H9 (cell line): ENCODE data around the gene BASP1. TPM values are rescaled to one million over a fixed set of nuclear protein-coding genes. Genes with fewer than 3 reads are reported as not detected.

Source experiments
- DNase-seq: peaks from one replicate; pipeline ENCODE4 v3.0.0-alpha.2; 2017
- H2AFZ ChIP-seq: one replicate; pipeline ENCODE4 v1.6.1; 2013; ENCODE audit warnings: mild to moderate bottlenecking, low read length, control low read depth, moderate library complexity
- H2AK5ac ChIP-seq: 2 replicates; pipeline ENCODE4 v1.6.1; 2013; ENCODE audit warnings: low read length, control low read depth, mixed read lengths; ENCODE audit not compliant: insufficient read length
- H2BK120ac ChIP-seq: one replicate; pipeline ENCODE4 v1.6.1; 2013; ENCODE audit warnings: low read depth, mild to moderate bottlenecking, low read length, control low read depth, inconsistent platforms; ENCODE audit not compliant: poor library complexity, severe bottlenecking
- H2BK12ac ChIP-seq: 2 replicates; pipeline ENCODE4 v1.6.1; 2013; ENCODE audit warnings: low read length, control low read depth, mixed read lengths, low read depth; ENCODE audit not compliant: insufficient read length
- H2BK15ac ChIP-seq: 2 replicates; pipeline ENCODE4 v1.6.1; 2013; ENCODE audit warnings: low read depth, low read length, control low read depth
- H2BK20ac ChIP-seq: one replicate; pipeline ENCODE4 v1.6.1; 2013; ENCODE audit warnings: low read depth, mild to moderate bottlenecking, low read length, control low read depth, inconsistent platforms; ENCODE audit not compliant: poor library complexity, severe bottlenecking
- H2BK5ac ChIP-seq: 2 replicates; pipeline ENCODE4 v1.6.1; 2013; ENCODE audit warnings: low read length, control low read depth, mixed read lengths; ENCODE audit not compliant: insufficient read length
- H3K14ac ChIP-seq: 2 replicates; pipeline ENCODE4 v1.6.1; 2013; ENCODE audit warnings: low read length, control low read depth; ENCODE audit not compliant: insufficient read depth
- H3K18ac ChIP-seq: 2 replicates; pipeline ENCODE4 v1.6.1; 2013; ENCODE audit warnings: low read depth, mild to moderate bottlenecking, mixed read lengths, low read length, control low read depth; ENCODE audit not compliant: insufficient read length
- H3K23ac ChIP-seq: 2 replicates; pipeline ENCODE4 v1.6.1; 2013; ENCODE audit warnings: low read length, control low read depth, mixed read lengths, low read depth; ENCODE audit not compliant: insufficient read length
- H3K23me2 ChIP-seq: 2 replicates; pipeline ENCODE4 v1.6.1; 2013; ENCODE audit warnings: low read depth, mild to moderate bottlenecking, mixed read lengths, low read length, control low read depth; ENCODE audit not compliant: insufficient read length, poor library complexity, severe bottlenecking
- H3K27ac ChIP-seq: 2 replicates; pipeline ENCODE4 v1.5.1; 2013; ENCODE audit warnings: low read length, control low read depth, mixed read lengths, low read depth; ENCODE audit not compliant: insufficient read length
- H3K27me3 ChIP-seq: 2 replicates; pipeline ENCODE4 v1.6.1; 2013; ENCODE audit warnings: low read length, control low read depth, inconsistent platforms; ENCODE audit not compliant: insufficient read depth
- H3K4ac ChIP-seq: 2 replicates; pipeline ENCODE4 v1.6.1; 2013; ENCODE audit warnings: low read depth, mild to moderate bottlenecking, control low read depth, inconsistent platforms, low read length, moderate library complexity
- H3K4me1 ChIP-seq: 2 replicates; pipeline ENCODE4 v1.6.1; 2013; ENCODE audit warnings: low read length, control low read depth, inconsistent platforms; ENCODE audit not compliant: insufficient read depth
- H3K4me2 ChIP-seq: 2 replicates; pipeline ENCODE4 v1.6.1; 2013; ENCODE audit warnings: low read length, control low read depth, mixed read lengths; ENCODE audit not compliant: insufficient read length, insufficient read depth
- H3K56ac ChIP-seq: 2 replicates; pipeline ENCODE4 v1.6.1; 2013; ENCODE audit warnings: low read depth, mild to moderate bottlenecking, mixed read lengths, low read length, control low read depth; ENCODE audit not compliant: insufficient read length
- H3K79me1 ChIP-seq: 2 replicates; pipeline ENCODE4 v1.6.1; 2013; ENCODE audit warnings: low read depth, mild to moderate bottlenecking, moderate library complexity, low read length, control low read depth, inconsistent platforms; ENCODE audit not compliant: insufficient read depth, poor library complexity, severe bottlenecking
- H3K79me2 ChIP-seq: 2 replicates; pipeline ENCODE4 v1.6.1; 2013; ENCODE audit warnings: low read length, control low read depth, inconsistent platforms; ENCODE audit not compliant: insufficient read depth
- H3K9ac ChIP-seq: 2 replicates; pipeline ENCODE4 v1.6.1; 2013; ENCODE audit warnings: low read length, control low read depth, mixed read lengths; ENCODE audit not compliant: insufficient read length; ENCODE audit errors: extremely low read depth
- H3K9me3 ChIP-seq: one replicate; pipeline ENCODE4 v1.6.1; 2013; ENCODE audit warnings: low read depth, low read length, inconsistent platforms; ENCODE audit not compliant: control insufficient read depth
- H3T11ph ChIP-seq: one replicate; pipeline ENCODE4 v1.6.1; 2013; ENCODE audit warnings: mild to moderate bottlenecking, low read length, control low read depth, inconsistent platforms
- H4K20me1 ChIP-seq: one replicate; pipeline ENCODE4 v1.6.1; 2013; ENCODE audit not compliant: control insufficient read depth, insufficient read length, insufficient read depth
- H4K5ac ChIP-seq: 2 replicates; pipeline ENCODE4 v1.6.1; 2013; ENCODE audit warnings: low read depth, mild to moderate bottlenecking, mixed read lengths, low read length, control low read depth; ENCODE audit not compliant: insufficient read length
- H4K8ac ChIP-seq: replicated peaks from 2 replicates; pipeline ENCODE4 v1.6.1; 2013; ENCODE audit warnings: low read length, control low read depth, mixed read lengths, low read depth; ENCODE audit not compliant: insufficient read length
- H4K91ac ChIP-seq: 2 replicates; pipeline ENCODE4 v1.6.1; 2013; ENCODE audit warnings: low read depth, mild to moderate bottlenecking, moderate library complexity, mixed read lengths, low read length, control low read depth; ENCODE audit not compliant: insufficient read length
- H3K27ac Mint-ChIP-seq, 3 experiments: 2 replicates in 2 of 3; 3 replicates in 1 of 3; pipeline ENCODE4 v1.8.0; 2020 to 2021; ENCODE audit warnings: mixed read lengths in 3 of 3, mild to moderate bottlenecking in 1 of 3, moderate library complexity in 1 of 3
- H3K27me3 Mint-ChIP-seq: 2 replicates; pipeline ENCODE4 v1.8.0; 2021; ENCODE audit warnings: low read depth, mild to moderate bottlenecking, moderate library complexity, mixed read lengths
- H3K36me3 Mint-ChIP-seq, 3 experiments: 2 replicates in 2 of 3; 3 replicates in 1 of 3; pipeline ENCODE4 v1.8.0; 2020 to 2021; ENCODE audit warnings: low read depth in 3 of 3, mixed read lengths in 3 of 3; ENCODE audit not compliant: insufficient read depth in 1 of 3
- H3K4me1 Mint-ChIP-seq, 2 experiments: 2 replicates each; pipeline ENCODE4 v1.8.0; 2020; ENCODE audit warnings: mixed read lengths in 2 of 2
- H3K4me3 Mint-ChIP-seq, 2 experiments: 2 replicates in 1 of 2; 3 replicates in 1 of 2; pipeline ENCODE4 v1.8.0; 2020 to 2021; ENCODE audit warnings: mild to moderate bottlenecking in 2 of 2, mixed read lengths in 2 of 2, moderate library complexity in 1 of 2
- H3K9me3 Mint-ChIP-seq, 2 experiments: 2 replicates in 1 of 2; 3 replicates in 1 of 2; pipeline ENCODE4 v1.8.0; 2020; ENCODE audit warnings: mild to moderate bottlenecking in 2 of 2, mixed read lengths in 2 of 2, moderate library complexity in 1 of 2
- CTCF ChIP-seq: fragments of 200-600 bp; sonication (generic); conservative IDR thresholded peaks from 3 replicates; pipeline ENCODE4 v1.8.0; 2021; ENCODE audit warnings: antibody characterized with exemption, mild to moderate bottlenecking
- WGBS: extraction: QIAGEN DNeasy Blood & Tissue Kit; methylation state at CpG from one replicate; pipeline ENCODE4 v1.1.7; 2013; ENCODE audit warnings: missing lambda C conversion rate, low lambda C conversion rate, mixed read lengths; ENCODE audit not compliant: insufficient read length; ENCODE audit errors: extremely low coverage; 5-methylcytosine and 5-hydroxymethylcytosine counted together
- total RNA-seq: library from RNA; stranded (reverse); gene quantifications from 2 replicates; pipeline ENCODE4 v1.2.1, GENCODE V29; 2021

Gene BASP1
- total RNA-seq, 1 experiment from 2014 or later = 180 TPM

GRCh38 chr5:17187011-17187785, 30.2 kb upstream of the BASP1 start:
- no peak overlapping the region for H3K27ac ChIP-seq
- Mint-ChIP-seq H3K36me3 (peaks cover 2 to 20% (median 6%) of the 10 kb centered on the region in 3 experiments; a peak in 5 of 7 replicates), H3K27me3 (no peaks in the 10 kb centered on the region), H3K4me1 (peaks cover 23 to 24% of the 10 kb centered on the region in 2 experiments), H3K27ac (no peak overlapping the region; a peak in 1 of 7 replicates), H3K9me3 (peaks cover 2 to 8% of the 10 kb centered on the region in 2 experiments; a peak in 3 of 5 replicates), H3K4me3 (no peak overlapping the region)
- no peak overlapping the region for H2BK5ac ChIP-seq
- H2AK5ac ChIP-seq = no peak overlapping the region
- H3K4ac ChIP-seq = no peak overlapping the region
- no peaks in the 10 kb centered on the region for H4K20me1 ChIP-seq
- H4K5ac ChIP-seq = no peak overlapping the region
- H3K23ac ChIP-seq = no peak overlapping the region
- H3K9ac ChIP-seq = no peak overlapping the region
- H3K9me3 ChIP-seq = no peaks in the 10 kb centered on the region
- H3K79me2 ChIP-seq = no peaks in the 10 kb centered on the region
- no peak for DNase-seq
- H4K8ac ChIP-seq = no peak overlapping the region
- no peak overlapping the region for H2BK120ac ChIP-seq
- no peak overlapping the region for H3K14ac ChIP-seq
- no peak overlapping the region for H3K4me2 ChIP-seq
- H2AFZ ChIP-seq = no peak overlapping the region
- H2BK12ac ChIP-seq = no peak overlapping the region
- H3K79me1 ChIP-seq = no peaks in the 10 kb centered on the region
- no peaks in the 10 kb centered on the region for H3K27me3 ChIP-seq
- no CpG with 5 or more reads among the region's 7 CpGs for WGBS
- no peak overlapping the region for H3K56ac ChIP-seq
- H4K91ac ChIP-seq = no peak overlapping the region
- H2BK15ac ChIP-seq = no peak overlapping the region
- H3K4me1 ChIP-seq = peaks cover 1% of the 10 kb centered on the region; the same call in 1 of the 2 replicates
- H2BK20ac ChIP-seq = no peak overlapping the region
- no peaks in the 10 kb centered on the region for H3K23me2 ChIP-seq
- H3T11ph ChIP-seq = no peak overlapping the region
- no peak for TF ChIP-seq CTCF
- no peak overlapping the region for H3K18ac ChIP-seq
